HG03064 (cell line): ENCODE measurements around the gene SLC25A21.
"Not testable (repeated sequence)": the region's sequence is repeated elsewhere in the genome, so short reads cannot be mapped to it uniquely, and the experiment has no call there.

Source experiments
- ATAC-seq: cut with Tn5 transposase; IDR thresholded peaks from one replicate; pipeline ENCODE4 v1.9.1; 2021; ENCODE audit warnings: low read depth; ENCODE audit not compliant: unreplicated experiment

SLC25A21 gene

DNA sequence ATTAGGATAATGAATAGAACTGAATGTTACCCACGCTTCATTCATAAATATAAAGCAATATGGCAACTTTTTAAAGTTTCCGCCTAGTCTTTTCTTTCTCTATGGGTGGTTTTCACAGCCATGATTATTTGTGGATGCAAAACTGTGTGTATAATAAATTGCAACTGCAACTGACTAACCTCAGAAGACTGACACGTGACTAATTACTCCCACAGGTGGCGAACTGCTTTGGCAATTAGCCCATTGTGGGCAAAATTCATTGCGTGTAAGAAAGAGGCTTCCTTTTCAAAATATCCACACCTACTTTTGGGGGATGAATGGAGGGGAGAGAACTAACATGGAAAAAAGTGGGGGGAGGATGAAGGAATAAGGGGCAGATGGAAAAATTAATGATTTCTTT lies 79.0 kb downstream of the SLC25A21 start:
- no peak for ATAC-seq

DNA sequence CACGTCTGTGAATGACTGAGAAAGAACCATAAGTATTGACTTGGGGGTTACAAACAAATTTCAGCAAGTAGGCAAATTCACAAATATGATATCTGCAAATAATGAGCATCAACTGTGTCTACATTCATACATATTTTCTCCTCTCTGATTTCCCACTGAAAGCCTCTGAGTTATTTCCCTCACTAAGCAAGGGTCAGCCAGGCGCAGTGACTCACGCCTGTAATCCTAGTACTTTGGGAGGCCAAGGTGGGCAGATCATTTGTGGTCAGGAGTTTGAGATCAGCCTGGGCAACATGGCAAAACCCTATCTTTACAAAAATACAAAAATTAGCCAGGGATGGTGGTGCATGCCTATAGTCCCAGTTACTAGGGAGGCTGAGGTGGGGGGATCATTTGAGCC lies 80.8 kb downstream of the SLC25A21 start:
- no peak for ATAC-seq

DNA sequence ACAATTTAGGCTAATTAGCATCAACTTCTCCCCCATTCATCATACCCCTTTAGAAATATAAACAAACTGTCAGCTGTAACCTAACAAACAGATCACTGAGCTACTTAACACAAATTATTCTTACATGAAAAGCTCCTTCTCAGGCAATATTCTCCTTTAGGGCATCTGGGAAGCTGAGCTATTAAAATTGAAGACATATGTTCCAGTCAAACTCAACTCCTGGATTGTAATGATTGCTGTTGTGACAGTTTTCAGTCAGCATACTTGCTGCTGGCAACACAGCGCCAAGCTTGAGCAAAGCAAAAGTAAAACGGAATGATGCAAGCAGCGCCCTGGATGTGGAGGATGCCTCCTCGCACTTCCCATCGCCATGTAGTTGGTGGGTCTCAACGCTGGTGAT lies 82.4 kb downstream of the SLC25A21 start:
- ATAC-seq = no peak

DNA sequence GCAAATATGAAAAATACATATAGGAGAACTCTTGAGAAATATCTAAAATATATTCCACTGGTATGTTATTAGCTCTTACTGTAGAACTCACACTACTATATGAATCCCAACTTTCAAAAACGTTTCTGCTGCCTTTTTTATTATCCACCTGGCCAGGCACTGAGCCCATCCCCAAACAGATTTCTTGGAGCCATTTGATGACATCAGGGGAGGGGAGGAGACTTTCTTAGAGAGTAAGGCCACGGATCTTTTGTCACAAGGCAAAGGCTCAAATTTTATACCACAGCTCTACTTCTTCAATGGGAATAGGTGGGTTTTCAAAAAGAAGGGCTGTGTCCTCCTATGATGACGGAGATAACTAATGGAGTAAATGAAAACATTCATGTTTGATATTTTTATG lies 83.0 kb downstream of the SLC25A21 start:
- no peak for ATAC-seq

DNA sequence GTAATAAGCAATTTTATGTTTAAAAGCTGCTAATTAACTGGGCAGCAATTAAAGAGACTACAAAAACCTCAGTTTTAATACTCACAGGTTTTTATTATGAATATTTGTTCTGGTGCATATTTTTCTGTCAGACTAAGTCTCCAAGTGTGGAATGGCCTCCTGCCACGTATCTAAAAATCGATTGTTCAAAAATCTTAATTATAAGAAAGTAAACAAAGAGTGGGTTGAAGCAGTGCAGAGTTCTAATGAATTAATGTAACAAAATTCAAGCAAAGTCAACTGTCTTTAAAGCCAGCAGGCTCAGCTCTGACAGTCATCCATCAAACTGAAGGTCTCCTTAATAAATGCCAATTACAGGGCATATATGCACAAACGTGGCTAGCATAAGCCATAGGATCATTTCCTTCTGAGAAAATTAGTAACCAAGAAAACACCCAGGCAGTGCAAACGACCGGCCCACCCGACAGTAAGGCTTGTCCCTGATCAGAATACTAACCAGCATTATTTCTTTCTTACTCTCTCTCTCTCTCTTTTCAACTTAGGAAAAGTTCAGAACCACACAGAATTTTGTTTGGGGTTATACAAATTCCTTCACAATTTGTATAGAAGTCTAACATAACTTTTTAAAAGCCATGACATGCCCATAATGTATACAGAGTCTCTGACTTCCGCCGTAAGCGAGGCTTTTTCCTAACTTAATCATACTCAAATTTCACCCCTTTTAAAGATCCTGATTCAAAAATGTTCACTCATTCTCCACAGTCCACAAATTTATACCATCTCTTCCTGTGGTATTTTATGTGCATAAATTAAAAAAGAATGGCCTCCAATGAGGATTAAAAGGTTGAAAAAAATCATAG lies 83.8 kb downstream of the SLC25A21 start:
- no peak for ATAC-seq

DNA sequence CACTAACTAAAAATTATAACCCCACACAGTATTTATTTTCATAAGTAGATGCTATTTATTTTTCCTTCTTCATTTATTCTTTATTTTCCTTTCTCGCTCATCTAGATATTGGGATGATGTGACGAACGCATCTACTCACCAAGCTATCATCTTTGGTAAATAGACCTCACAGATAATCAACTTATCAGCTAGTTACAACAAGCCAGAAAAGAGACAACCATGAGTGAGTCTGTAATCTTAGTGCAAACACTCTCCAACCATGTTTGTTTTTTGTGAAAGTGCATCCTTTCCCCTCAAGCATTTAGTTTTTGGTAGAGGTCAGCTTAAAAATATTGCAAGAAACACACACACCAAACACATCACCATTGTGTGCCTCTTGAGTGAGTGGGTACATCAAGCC lies 84.9 kb downstream of the SLC25A21 start:
- no peak for ATAC-seq

DNA sequence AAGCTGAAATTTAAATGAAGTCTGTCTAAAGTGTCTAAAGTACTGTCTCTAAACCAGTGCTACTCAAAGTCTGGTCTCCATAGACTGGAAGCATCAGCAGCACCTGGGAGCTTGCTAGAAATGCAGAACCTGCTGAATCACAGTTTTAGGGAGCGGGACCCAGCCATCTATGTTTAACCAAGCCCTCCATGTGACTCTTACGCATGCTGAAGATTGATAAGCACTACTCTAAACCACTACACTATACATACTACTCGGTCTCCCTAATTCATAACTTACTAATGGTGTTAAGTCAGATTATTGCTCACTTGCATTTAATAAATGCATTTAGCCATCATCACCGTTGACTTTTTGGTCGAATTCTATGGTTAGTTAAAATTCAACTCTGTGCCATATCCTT lies 88.8 kb downstream of the SLC25A21 start:
- ATAC-seq = no peak

DNA sequence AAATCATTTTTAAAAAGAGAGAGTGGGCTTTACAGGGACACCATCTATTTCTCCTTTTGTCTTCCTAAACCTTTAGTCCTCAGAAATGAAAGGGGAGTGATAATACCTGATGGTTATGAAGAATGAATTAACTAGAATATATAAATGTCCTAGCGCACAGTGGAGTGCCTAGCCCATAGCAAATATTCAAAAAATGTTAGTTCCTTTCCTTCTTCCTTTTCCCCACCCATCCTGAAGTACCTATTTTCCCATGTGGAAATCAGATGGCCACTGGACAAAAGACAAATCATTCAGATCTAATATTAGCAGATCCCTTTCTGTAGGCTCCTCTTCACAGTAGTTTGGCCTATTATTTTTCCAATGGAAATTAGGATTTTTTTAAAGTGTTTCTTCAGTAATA lies 90.0 kb downstream of the SLC25A21 start:
- no peak for ATAC-seq

DNA sequence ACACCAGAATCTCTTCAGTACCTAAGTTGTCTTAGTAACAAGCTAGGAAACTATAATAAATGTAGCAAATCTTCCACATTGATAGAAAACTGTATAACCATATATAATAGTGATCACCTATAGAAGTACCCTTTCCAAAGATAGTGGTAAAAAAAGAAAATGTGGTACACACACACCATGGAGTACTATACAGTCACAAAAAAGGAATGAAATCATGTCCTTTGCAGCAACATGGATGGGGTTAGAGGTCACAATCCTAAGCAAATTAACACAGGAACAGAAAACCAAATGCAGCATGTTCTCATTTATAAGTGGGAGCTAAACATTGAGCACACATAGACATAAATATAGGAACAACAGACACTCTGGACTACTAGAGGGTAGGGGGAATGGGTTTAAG lies 90.5 kb downstream of the SLC25A21 start:
- ATAC-seq = no peak

DNA sequence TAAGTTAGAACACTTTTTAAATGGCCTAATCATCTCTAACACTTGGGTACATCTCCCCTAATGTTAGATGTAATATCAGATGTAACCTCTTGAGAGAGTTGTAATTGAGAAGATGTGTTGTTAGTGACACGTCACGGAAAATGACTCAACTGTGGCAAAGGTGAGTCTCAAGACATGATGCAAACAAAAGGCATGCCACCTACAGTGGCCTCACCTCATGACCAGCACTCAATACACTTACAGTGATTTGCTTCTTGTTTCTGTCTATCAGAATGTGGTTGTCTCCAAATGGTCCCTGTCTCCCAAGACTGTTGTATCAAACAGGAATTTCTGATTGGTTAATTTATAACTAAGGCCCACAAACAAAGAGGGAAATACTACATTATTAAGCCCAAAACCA lies 91.2 kb downstream of the SLC25A21 start:
- no peak for ATAC-seq

DNA sequence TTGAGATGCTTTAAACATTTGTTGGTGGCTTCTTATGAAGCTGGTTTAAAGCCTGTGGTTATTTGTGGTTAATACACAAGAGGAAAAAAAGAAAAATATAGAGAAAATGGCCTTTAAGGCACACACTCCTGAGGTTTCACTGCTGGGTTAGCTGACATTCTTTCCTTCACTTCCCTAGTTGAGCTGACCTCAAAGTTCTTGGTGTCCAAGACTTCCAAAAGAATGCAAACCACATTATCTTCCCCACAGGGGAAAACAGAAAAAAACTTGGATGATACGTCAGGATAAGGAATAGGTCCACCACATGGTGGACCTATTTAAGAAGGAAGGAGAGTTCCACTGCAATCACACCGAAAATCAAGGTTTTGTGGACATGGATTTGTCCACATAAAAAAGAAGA lies 94.3 kb downstream of the SLC25A21 start:
- no peak for ATAC-seq

DNA sequence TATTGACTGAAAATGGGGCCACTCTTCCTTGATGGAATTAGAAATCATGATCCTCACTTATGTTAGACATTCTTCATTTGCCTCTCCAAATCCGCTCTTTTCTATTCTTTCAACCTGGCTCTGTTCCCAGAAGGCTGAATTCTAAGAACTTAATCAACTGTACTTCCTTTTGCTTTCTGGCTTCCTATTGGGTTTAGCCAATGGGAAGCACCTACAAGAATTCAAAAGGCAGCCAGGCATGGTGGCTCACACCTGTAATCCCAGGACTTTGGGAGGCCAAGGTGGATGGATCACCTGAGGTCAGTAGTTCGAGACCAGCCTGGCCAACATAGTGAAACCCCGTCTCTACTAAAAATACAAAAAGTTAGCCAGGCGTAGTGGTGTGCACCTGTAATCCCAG lies 98.1 kb downstream of the SLC25A21 start:
- ATAC-seq = not testable (repeated sequence)

DNA sequence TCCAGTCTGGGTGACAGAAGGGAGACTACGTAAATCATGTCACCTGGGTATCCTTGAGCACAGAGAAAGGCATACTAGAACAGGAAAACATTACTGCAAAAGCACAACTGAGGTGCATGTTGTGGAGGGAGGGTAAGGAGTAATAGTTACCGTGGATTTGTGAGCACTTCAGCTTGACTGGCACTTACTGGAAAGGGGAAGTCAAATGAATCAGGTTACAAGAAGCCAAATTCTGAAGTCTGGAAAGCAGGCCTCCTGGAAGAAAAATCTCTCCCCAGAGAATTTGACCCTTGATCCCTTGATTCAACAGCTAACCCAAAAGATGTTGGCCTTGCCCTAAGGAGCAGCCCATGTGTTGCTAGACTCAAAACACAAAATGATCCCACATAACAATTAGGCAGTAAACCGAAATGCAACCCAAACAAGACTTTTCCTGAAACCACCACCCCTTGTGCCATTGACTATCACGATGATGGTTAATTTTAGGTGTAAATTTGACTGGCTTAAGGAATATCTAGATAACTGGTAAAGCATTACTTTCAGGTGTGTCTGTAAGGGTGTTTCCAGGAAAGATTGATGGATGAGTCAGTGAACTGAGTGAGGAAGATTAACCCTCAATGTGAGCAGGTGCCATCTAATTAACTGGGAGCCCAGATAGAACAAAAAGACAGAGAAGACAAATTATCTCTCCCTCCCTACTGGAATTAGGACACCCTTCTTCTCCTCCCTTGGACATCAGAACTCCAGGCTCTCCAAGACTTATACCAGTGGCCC lies 108.8 kb downstream of the SLC25A21 start:
- ATAC-seq = no peak

DNA sequence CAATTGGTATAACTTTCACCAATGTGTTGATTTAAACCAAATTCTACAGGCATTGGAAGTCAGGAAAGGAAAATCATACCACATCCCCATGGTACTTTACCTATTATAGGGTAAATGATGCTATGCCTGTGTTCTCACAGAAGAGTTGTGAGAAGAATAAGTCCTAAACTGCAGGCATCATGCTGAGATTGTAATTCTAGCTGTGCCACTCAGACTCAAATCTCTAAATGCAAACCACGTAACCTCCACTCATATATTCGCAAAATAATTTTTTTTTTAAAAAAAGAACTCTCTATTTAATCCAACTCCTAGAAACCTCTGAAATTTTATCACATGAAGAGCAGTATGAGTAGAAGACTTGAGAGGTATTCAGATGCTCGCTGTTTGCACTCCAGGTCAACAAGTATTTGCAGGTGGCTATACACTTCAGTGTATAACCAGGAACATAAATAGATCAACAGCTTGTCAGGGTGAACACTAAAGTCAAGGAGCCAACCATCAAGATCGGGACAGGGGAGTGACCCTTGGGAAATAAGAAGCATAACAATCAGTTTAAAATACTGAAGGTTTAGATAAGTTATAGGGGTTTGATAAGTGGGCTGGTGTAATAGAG lies 110.1 kb downstream of the SLC25A21 start:
- no peak for ATAC-seq

DNA sequence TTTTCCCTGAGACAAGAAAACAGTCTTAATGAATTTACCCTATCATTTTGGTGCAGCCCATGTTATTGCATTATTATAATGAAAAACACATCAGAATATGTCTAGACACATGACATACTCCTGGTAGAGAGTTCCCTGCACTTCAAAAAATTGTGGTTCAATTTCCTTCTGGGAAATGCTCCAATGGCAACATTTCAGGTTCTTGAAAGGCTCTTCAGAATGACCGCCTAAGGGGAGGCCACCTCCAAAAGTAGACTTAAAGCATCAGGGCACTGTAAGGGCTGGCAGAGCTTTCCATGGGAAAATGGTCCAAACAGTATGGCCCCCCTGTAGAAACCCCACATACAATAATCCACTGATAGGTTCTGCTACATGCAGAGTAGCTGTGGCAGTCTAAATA lies 110.7 kb downstream of the SLC25A21 start:
- ATAC-seq = no peak

DNA sequence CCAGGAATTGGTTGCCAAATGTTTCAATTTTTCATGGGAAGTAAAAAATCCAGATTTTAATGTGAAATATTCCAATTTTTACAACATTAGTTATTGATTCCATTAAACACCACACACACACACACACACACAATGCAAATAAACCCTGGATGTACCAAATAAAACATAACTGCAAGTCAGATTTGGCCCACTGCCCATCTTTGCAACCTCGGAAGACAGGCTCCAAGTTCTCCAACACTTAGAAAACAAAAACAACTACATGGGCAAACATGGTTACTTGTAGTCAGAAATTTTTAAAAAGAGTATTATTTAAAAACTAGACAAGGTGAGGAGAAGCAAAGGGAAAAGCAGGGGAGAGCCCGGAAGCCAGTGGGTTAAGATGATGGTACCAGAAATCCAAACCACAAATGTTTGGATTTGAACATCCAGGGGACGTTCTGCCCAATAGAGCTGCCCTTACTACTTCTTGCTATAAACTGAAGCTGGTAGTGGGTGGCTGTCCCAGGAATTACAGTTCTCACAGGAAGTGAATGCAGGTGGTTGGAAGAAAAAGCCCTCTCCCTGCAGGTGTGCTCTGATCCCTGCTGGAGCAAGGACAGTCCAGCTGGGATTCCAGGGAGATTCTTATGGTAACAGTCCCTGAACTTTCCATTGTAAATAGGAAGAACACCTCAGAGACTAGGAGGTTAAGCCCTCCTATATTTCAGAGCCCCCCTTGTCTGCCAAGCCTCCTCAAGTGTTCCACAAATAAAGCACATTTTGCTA lies 111.7 kb downstream of the SLC25A21 start:
- ATAC-seq = no peak

DNA sequence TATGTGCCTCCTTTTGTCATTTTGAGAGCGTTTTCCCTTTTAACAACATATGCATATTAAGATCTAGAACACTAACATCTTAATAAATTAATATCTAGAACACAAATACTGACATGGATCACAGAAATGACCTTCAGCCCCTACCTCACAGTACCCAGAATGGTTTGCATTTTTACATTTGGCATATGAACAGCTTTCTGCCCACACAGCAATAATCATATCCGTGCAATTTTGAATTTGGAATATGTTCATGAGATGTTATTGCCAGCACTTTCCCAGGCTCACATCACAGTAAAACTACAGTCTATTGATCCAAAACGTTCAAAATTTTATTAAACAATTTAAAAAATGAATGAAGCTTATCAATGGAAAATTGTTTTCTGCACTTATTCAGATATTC lies 114.6 kb downstream of the SLC25A21 start:
- ATAC-seq = no peak

DNA sequence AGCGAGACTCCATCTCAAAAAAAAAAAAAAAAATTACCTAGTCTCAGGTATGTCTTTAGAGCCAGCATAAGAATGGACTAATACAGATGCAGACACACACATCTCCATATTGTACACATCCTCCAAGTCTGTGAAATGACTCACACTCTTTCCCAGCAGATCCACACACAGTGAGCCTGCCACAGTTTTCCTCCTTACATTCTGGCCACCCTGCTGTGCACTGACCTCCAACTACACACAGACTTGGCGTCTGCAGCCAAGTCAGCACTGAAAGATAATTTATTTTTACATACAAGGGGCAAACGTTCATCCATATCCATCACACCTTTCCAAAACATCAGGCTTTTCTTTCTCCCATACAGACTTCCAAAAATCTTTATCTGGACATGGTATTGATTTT lies 115.9 kb downstream of the SLC25A21 start:
- no peak for ATAC-seq

DNA sequence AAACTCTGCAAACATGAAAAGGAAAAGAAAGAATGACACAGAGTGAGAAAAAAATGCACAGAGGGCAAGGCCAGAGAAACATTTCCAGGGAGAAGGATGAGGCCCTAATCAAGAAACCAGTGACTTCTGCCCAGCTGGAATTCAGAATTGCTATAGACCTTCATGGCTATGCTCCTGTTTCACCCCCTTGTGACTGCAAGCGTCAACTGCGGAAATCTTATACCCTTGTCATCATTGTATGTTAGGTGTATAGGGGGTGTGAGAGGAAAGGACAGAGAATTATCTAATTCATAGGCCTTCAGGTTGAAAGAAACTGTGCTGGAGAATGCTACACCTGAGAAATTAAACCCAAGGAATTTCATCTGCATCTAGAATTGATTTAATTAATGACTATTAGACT lies 117.5 kb downstream of the SLC25A21 start:
- ATAC-seq = no peak

DNA sequence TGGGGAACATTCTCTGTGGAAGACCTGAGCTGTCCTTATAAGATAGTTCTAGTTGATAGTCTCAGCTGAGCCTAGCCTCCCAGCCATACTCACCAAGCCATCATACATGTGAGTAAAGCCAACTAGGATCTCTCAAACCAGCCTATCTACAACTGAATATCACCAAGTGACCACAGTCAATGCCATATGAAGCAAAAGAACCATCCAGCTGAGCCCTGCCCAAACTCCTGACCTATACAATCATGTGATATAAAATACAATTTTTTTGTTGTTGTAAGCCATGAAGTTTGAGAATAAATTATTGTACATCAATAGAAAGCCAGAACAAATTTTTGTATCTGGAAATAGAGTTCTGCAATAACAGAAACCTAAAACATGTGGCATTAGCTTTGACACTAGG lies 118.3 kb downstream of the SLC25A21 start:
- no peak for ATAC-seq

DNA sequence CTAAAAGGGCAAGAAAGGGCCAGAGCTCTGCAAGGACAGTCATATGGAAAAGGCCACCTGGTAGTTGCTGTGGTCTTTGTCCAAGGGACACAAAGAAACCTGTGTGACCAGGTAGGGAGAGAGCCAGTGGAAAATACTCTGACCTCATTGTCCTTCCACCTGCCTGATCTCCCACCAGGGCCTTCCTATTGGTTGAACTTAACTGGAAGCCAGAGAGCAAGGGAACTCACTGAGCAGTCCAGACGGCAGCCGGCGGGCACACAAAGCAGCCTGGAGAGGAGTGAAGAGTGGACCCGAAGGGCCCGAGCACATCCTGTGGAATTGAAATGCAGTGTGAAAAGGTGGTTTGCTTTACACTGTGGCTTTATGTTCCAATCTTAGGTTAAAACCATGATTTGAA lies 120.7 kb downstream of the SLC25A21 start:
- no peak for ATAC-seq
